Gastroesophageal sphincter (tissue), 4 donors: ENCODE results near the gene ADD1. TPM values are rescaled to one million over a fixed set of nuclear protein-coding genes. Genes with fewer than 3 reads are reported as not detected.

Experiments
- ATAC-seq: fragments of 150-250 bp; one replicate; pipeline ENCODE4 v1.9.1; 2016; ENCODE audit warnings: mild to moderate bottlenecking, moderate library complexity
- H3K27ac ChIP-seq, 4 donors: fragments of 200-600 bp; sonication (generic) in 3 of 4; 1 replicate in 3 of 4; 2 replicates in 1 of 4; pipeline ENCODE4 v1.5.1; 2016 to 2019
- H3K27me3 ChIP-seq: fragments of 200-600 bp; sonication (generic); one replicate; pipeline ENCODE4 v1.5.1; 2019
- H3K36me3 ChIP-seq, 2 donors: fragments of 200-600 bp; sonication (generic); one replicate each; pipeline ENCODE4 v1.5.1; 2019; ENCODE audit warnings: control low read depth in 1 of 2
- H3K4me1 ChIP-seq, 3 donors: fragments of 200-600 bp; sonication (generic); 1 replicate in 2 of 3; 2 replicates in 1 of 3; pipeline ENCODE4 v1.5.1; 2016 to 2019; ENCODE audit warnings: control low read depth in 2 of 3
- H3K4me3 ChIP-seq, 2 donors: fragments of 200-600 bp; sonication (generic); one replicate each; pipeline ENCODE4 v1.5.1; 2019; ENCODE audit warnings: mild to moderate bottlenecking in 1 of 2, moderate library complexity in 1 of 2
- H3K9me3 ChIP-seq, 3 donors: fragments of 200-600 bp; sonication (generic); one replicate each; pipeline ENCODE4 v1.5.1; 2017 to 2019; ENCODE audit warnings: control low read depth in 2 of 3
- EP300 ChIP-seq: sonication (generic); formaldehyde crosslinking; IDR thresholded peaks from one replicate; pipeline ENCODE4 v1.6.1; 2017; ENCODE audit warnings: antibody characterized with exemption, mild to moderate bottlenecking
- POLR2A ChIP-seq, 2 donors: fragments of 450-650 bp; IDR thresholded peaks; one replicate each; pipeline ENCODE4 v1.6.1; 2017; ENCODE audit warnings: antibody characterized with exemption in 2 of 2, mild to moderate bottlenecking in 2 of 2, moderate library complexity in 1 of 2
- POLR2AphosphoS5 ChIP-seq: sonication (generic); formaldehyde crosslinking; IDR thresholded peaks from one replicate; pipeline ENCODE4 v1.6.1; 2017; ENCODE audit warnings: antibody characterized with exemption
- WGBS, 2 donors: methylation state at CpG; one replicate each; pipeline ENCODE4 v1.1.5; 2018; ENCODE audit warnings: low coverage in 1 of 2; 5-methylcytosine and 5-hydroxymethylcytosine counted together
- total RNA-seq, 4 donors: library from RNA; depleted of rRNA; stranded (reverse); fragments of >200 nt; gene quantifications; one replicate each; pipeline ENCODE4 v1.1.0, GENCODE V29; 2016
- TF ChIP-seq, protein P1 (sequence below), 4 experiments: fragments of 200-600 bp in 2 of 4; fragments of 450-650 bp in 2 of 4; sonication (generic) in 1 of 4; IDR thresholded peaks; one replicate each; pipeline ENCODE4 v1.5.1; 2017 to 2019; ENCODE audit warnings: antibody characterized with exemption in 4 of 4, mild to moderate bottlenecking in 2 of 4, moderate library complexity in 2 of 4

ADD1 gene
- total RNA-seq, 4 donors from 2014 or later, result 230 to 384 (median 297) TPM

DNA sequence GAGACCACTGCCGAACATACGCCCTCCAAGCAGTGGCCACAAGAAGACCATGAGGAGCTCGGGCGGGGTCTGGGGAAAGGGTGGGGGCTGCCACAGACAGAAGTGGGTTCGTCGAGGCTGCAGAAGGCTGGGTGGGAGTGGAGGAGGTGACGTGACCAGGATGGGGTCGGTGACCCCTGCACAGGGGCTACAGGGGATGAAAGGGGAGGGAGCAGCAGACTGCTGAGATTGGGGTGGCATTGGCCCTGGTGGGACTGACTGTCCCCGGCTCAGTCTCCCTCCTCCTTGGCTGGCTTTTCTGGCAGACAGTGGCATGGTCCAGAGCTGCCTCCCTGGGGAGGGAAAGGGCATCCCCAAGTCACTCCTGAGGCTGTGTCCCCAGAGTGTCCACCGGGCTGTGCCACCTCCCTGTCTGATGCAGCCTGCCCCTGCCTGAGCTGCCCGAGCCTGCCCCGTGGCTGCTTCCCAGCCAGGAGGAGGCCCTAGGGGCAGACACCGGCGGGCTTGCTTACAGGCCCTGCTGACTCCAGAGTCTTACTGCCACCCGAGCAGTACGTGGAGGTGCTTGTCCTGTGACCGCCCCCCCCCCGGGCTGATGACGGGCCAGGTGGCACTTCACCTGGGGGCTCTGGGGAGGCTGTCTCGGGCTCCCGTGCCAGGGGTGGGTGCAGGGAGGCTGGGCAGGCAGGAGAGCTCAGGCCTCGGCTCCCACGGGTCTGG is 43.5 kb upstream of the ADD1 start:
- WGBS, 2 donors, result 65 to 79% methylated on average over 4 to 6 of the region's 23 CpGs
- H3K4me1 ChIP-seq, result peaks cover 0 to 98% (median 65%) of the 10 kb centered on the region in 3 donors
- peak overlapping the region in 1 of 2 donors; percentile 36 for H3K4me3 ChIP-seq

DNA sequence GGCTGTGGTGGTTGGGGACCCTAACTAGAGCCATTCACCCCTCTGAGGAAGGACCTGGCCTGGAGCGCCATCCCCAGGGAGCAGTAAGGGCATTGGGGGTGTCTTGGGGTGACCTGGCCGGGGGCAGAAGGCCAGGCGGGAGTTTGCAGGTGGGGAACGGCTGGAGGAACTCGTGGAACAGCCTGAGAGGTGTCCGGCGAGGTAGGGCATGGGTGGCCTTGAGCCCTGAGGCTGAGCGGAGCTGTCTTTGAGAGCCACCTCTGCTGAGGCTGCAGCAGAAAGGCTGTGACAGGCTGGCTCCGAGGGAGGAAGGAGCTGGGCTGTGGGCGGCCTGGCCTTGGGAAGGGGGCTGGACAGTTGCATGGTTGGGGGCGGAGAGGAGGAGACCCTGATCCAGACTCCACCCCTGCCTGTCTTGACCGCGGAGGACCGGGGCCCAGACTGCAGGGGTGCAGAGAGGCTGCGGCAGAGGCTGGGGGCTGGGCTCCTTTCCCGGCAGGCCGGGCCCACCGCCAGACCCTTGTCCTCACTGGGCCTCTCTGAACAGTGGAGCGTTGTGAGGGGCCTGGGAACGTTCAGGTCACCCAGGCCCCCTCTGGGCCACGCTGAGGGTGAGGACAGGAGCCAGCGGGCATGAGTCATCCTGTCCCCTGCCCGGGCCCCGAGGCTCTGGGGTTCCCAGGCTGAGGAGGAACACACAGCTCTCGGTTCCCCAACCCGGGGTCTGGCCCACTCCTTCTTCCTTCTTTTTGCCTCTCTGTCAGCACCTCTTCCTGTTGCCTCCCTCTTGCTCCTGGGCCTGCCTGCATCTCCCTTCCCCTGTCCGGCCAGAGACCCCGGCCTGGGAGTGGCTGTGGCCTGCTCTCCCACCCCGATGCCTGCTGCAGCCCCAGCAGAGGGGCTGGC is 42.7 kb upstream of the ADD1 start:
- whole genome bisulfite sequencing, 2 donors, result 0 to 48% methylated on average over 6 to 8 of the region's 29 CpGs
- Histone ChIP-seq H3K27ac (peak overlapping the region in 3 of 4 donors; percentile 77 to 83 (median 80)), H3K27me3 (no peaks in the 10 kb centered on the region), H3K9me3 (no peaks in the 10 kb centered on the region), H3K36me3 (no peaks in the 10 kb centered on the region), H3K4me1 (peaks cover 0 to 98% (median 66%) of the 10 kb centered on the region in 3 donors), H3K4me3 (peak overlapping the region in 1 of 2 donors; percentile 36)
- TF ChIP-seq POLR2A (IDR thresholded peaks at IDR 0.05), result peak in 1 of 2 donors; percentile 19
- peak; percentile 51 for TF ChIP-seq POLR2AphosphoS5
- TF ChIP-seq, protein P1, sequence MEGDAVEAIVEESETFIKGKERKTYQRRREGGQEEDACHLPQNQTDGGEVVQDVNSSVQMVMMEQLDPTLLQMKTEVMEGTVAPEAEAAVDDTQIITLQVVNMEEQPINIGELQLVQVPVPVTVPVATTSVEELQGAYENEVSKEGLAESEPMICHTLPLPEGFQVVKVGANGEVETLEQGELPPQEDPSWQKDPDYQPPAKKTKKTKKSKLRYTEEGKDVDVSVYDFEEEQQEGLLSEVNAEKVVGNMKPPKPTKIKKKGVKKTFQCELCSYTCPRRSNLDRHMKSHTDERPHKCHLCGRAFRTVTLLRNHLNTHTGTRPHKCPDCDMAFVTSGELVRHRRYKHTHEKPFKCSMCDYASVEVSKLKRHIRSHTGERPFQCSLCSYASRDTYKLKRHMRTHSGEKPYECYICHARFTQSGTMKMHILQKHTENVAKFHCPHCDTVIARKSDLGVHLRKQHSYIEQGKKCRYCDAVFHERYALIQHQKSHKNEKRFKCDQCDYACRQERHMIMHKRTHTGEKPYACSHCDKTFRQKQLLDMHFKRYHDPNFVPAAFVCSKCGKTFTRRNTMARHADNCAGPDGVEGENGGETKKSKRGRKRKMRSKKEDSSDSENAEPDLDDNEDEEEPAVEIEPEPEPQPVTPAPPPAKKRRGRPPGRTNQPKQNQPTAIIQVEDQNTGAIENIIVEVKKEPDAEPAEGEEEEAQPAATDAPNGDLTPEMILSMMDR (IDR thresholded peaks at IDR 0.05), result no peak
- TF ChIP-seq EP300, result no peak
- ATAC-seq, result peak; percentile 65

More for the DNA sequence above, 43.5 kb upstream of the ADD1 start:
- no peak for ATAC-seq
- H3K27me3 ChIP-seq, result no peaks in the 10 kb centered on the region
- TF ChIP-seq POLR2A (IDR thresholded peaks at IDR 0.05), result no peak
- TF ChIP-seq EP300, result no peak
- no peak for TF ChIP-seq POLR2AphosphoS5
- TF ChIP-seq, protein P1 (IDR thresholded peaks at IDR 0.05), result no peak
- H3K27ac ChIP-seq, result peak overlapping the region in 3 of 4 donors; percentile 77 to 83 (median 80)
- no peaks in the 10 kb centered on the region for H3K9me3 ChIP-seq
- H3K36me3 ChIP-seq, result no peaks in the 10 kb centered on the region

DNA sequence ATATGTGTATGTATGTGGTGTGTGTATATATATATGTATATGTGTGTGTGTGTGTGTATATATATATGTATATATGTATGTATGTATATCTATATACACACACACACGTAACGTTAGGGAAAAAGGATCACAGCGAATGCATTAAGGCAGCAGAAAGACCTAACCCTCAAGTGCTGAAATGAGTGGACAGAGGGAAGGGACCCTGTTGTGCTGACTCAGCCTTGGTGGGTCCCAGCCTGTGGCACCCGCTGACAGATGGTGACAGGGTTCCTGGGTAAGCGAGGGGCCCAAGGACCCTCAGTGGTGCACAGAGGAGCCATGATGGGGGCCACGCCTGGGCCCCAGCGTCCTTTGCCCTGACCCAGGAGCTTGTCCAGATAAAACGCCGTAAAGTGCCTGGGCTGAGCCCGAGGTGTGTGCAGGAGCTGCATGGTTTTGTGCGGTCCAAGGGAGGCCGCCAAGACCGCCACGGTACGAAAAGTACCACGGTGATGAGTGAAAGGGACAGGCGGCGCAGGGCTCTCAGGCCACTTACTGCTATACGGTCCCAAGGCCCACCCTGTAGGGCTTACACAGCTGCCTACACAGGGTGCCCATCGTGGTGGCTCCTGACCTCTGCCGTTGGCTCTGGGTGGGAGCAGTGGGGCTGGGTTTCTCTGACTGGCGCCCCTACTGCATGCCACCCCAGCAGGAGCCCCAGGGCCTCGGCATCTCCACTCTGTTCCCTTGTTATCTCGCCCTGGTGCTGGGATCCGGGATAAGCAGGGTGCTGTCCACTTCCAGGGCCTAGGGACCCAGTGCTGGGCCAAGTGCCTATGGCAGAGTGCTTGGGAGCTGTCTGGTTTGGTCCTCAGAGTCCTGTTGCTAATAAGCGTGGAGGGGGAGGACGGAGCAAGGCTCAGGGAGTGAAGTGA is 40.8 kb upstream of the ADD1 start:
- 73 to 93% methylated on average over 3 to 6 of the region's 27 CpGs for WGBS, 2 donors
- peaks cover 0 to 98% (median 67%) of the 10 kb centered on the region in 3 donors for H3K4me1 ChIP-seq
- peak overlapping the region in 2 of 4 donors; percentile 17 to 74 for H3K27ac ChIP-seq

More for the DNA sequence above, 40.8 kb upstream of the ADD1 start:
- Histone ChIP-seq H3K36me3 (no peaks in the 10 kb centered on the region), H3K27me3 (no peaks in the 10 kb centered on the region), H3K4me3 (no peak overlapping the region), H3K9me3 (no peaks in the 10 kb centered on the region)
- no peak for ATAC-seq
- TF ChIP-seq EP300 (no peak), POLR2A (IDR thresholded peaks at IDR 0.05) (no peak), POLR2AphosphoS5 (no peak)
- TF ChIP-seq, protein P1 (IDR thresholded peaks at IDR 0.05), result no peak
